ENCODE measurements around the gene GSDMA. TPM values are rescaled to one million over a fixed set of nuclear protein-coding genes. Genes with fewer than 3 reads are reported as not detected.

Gene GSDMA
- total RNA-seq, 1 donor from 2014 or later, result 0.23 TPM

- no peak for TF ChIP-seq CTCF (conservative IDR thresholded peaks at IDR 0.05; ENCODE audit: low read depth, low read length)
- no peak for DNase-seq (ENCODE audit: low read depth)
- H3K4me3 ChIP-seq (ENCODE audit: low read depth, low read length), result no peak overlapping the region
Measured at GRCh38 chr17:39921323-39921722, 41.5 kb upstream of the GSDMA start.

DNA sequence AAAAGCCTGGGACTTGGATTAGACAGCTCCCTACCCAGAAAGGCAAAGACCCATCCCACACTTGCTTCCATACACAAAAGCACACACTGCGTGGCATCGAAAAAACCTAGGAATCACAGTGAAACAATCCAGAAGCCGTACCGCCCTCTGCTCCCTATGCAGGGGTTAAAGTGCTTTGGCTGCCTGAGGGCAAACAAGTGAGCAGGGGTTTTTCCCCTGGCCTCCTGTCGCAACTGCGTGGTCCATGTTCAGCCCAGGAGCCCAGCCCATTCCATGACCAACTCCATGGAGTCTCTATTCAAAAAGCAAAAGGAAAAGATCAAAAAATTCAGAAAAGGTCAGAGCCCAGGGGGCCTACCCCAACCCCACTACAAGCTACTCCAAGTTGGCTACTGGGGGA, 40.8 kb upstream of the GSDMA start:
- DNase-seq (ENCODE audit: low read depth), result no peak
- no peak overlapping the region for H3K4me3 ChIP-seq (ENCODE audit: low read depth, low read length)
- TF ChIP-seq CTCF (conservative IDR thresholded peaks at IDR 0.05; ENCODE audit: low read depth, low read length), result no peak

GRCh38 chr17:39923230-39923629, 39.6 kb upstream of the GSDMA start:
- DNase-seq (ENCODE audit: low read depth), result no peak
- H3K4me3 ChIP-seq (ENCODE audit: low read depth, low read length), result no peak overlapping the region
- no peak for TF ChIP-seq CTCF (conservative IDR thresholded peaks at IDR 0.05; ENCODE audit: low read depth, low read length)

DNA sequence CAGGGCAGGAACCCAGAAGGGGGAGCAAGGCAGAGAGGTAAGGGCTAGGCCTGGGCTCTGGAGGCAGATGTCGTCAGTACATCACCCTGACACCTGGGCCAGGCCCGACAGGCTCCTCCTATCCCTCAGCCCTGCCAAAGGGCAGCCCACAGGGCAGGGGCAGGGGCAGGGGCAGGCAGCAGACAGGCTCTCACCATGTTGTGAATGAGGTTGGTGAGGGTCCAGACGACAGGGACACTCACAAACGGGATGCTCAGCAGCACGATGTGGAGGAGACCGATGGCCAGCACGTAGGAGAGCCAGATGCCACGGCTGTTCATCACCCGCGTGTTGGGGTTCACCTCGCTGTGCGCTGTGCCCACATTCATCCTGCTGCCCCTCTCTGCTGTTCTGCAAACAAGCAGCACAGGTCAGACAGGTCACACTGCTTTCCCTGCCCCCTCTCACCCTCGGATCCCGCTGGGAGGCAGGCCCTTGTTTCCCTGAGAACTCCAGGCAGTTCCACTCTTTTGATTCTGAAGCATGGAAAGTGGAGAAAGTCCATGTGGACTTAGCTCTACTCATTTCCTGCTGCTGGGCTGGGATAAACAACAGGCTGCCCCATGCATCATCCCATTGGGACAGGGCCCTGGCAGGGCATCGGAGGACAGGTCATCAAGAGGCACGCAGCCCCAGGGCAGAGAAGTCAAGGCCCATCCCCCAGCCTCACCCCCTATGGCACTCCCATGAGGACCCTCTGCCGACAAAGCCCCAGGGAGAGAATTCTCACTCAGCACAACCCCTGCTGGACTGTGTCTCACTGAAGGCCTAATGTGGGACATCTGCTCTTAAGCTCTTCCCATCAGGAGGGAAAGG, 38.7 kb upstream of the GSDMA start:
- H3K4me3 ChIP-seq (ENCODE audit: low read depth, low read length), result no peak overlapping the region
- DNase-seq (ENCODE audit: low read depth), result no peak
- peak; percentile 38 for TF ChIP-seq CTCF (conservative IDR thresholded peaks at IDR 0.05; ENCODE audit: low read depth, low read length)

- no peak for TF ChIP-seq CTCF (conservative IDR thresholded peaks at IDR 0.05; ENCODE audit: low read depth, low read length)
- no peak for DNase-seq (ENCODE audit: low read depth)
- H3K4me3 ChIP-seq (ENCODE audit: low read depth, low read length), result no peak overlapping the region
Measured at GRCh38 chr17:39924691-39925055, 38.1 kb upstream of the GSDMA start.

DNA sequence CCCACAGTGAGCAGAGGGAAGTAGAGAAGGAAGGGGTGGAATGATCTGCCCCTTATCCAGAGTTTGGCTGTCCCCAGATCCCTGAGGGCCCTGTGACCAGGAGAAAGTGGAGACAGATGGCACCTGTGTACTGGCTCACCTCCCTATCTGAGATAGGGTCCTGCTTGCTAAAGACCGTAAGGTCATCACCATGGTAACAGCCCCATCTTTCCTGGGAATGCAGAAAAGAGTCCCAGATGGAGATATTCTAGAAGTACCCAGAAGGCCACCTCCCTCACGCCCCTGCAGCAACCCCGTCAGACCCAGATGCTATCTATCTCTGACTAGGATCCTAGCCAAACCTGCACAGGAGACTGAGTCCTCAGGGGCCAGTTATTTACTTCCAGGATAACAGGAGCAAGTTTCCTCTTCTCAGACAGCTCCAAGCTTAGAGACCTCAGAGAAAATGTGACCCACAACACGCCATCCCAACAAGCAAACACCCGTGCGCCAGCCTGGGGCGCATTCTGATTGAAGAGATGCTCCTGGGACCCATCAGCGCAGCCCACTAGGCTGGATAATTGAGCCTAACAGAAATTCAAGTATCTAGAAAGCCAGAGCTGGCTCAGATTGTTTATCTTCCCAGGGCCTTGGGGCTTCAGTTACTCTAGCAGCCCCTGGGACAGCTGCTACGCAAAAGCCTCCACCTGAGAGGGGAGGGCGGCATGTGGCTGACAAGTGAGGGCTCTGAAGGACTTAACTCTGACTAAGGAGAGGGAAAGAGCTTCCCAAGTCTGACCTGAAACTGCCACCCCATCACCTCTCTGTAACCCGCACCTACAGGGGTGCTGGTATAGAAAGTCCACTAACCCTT, 37.3 kb upstream of the GSDMA start:
- DNase-seq (ENCODE audit: low read depth), result no peak
- TF ChIP-seq CTCF (conservative IDR thresholded peaks at IDR 0.05; ENCODE audit: low read depth, low read length), result no peak
- peak overlapping the region; percentile 86 for H3K4me3 ChIP-seq (ENCODE audit: low read depth, low read length)
